ACC112 (cell line): ENCODE results near the gene CFAP45.

Source experiments
- H2AFZ ChIP-seq: fragments of 200-600 bp; sonication (generic); one replicate; pipeline ENCODE4 v1.6.0; 2017; ENCODE audit warnings: antibody characterized with exemption, low read length; ENCODE audit not compliant: unreplicated experiment
- H3K27ac ChIP-seq: fragments of 200-600 bp; sonication (generic); 2 replicates; pipeline ENCODE4 v1.5.1; 2014; ENCODE audit warnings: low read depth, mild to moderate bottlenecking, antibody characterized with exemption, low read length, moderate library complexity
- H3K27me3 ChIP-seq: fragments of 200-600 bp; sonication (generic); 2 replicates; pipeline ENCODE4 v1.6.1; 2014; ENCODE audit warnings: mild to moderate bottlenecking, antibody characterized with exemption, low read length, moderate library complexity, mixed read lengths; ENCODE audit not compliant: insufficient read depth
- H3K36me3 ChIP-seq: fragments of 200-600 bp; sonication (generic); 2 replicates; pipeline ENCODE4 v1.6.1; 2016; ENCODE audit warnings: mild to moderate bottlenecking, antibody characterized with exemption, low read length, moderate library complexity, mixed read lengths; ENCODE audit not compliant: insufficient read depth
- H3K4me1 ChIP-seq: fragments of 200-600 bp; sonication (generic); one replicate; pipeline ENCODE4 v1.6.1; 2016; ENCODE audit warnings: low read length, mixed read lengths; ENCODE audit not compliant: insufficient read depth, unreplicated experiment, control insufficient read depth
- H3K4me3 ChIP-seq: fragments of 200-600 bp; sonication (generic); 2 replicates; pipeline ENCODE4 v1.5.1; 2014; ENCODE audit warnings: mild to moderate bottlenecking, low read depth, low read length
- H3K79me2 ChIP-seq: fragments of 200-600 bp; sonication (generic); one replicate; pipeline ENCODE4 v1.6.0; 2016; ENCODE audit warnings: low read length; ENCODE audit not compliant: control insufficient read depth, unreplicated experiment, insufficient read depth

CFAP45 gene

GRCh38 chr1:159941591-159942560 lies 41.9 kb upstream of the CFAP45 start:
- H3K27me3 ChIP-seq = peaks cover 42% of the 10 kb centered on the region
- H3K4me1 ChIP-seq = no peaks in the 10 kb centered on the region

DNA sequence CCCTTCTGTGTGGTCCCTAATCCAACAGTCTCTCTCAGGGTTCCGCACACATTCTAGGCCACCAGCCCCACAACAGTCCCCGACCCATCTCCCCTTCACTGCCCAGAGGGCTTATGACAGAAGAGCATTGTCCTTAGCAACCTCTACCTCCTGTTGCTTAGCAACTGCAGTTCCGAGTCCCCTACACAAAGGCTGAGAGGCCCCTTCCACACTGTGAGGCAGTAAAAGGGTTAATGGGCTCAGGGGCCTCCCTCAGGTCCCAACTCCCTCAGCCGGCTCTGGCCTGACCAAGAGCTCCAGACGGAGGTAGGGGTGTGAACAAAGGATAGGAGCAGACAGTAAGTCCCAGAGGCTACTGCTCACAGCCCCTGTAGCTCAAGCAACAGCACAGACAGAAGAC lies 41.2 kb upstream of the CFAP45 start:
- Histone ChIP-seq H3K36me3 (no peaks in the 10 kb centered on the region), H3K4me3 (no peak overlapping the region), H3K4me1 (no peaks in the 10 kb centered on the region), H3K79me2 (no peaks in the 10 kb centered on the region), H2AFZ (no peak overlapping the region), H3K27me3 (peaks cover 39% of the 10 kb centered on the region), H3K27ac (no peak overlapping the region)

More at GRCh38 chr1:159941591-159942560, 41.9 kb upstream of the CFAP45 start:
- Histone ChIP-seq H2AFZ (no peak overlapping the region), H3K79me2 (no peaks in the 10 kb centered on the region), H3K4me3 (no peak overlapping the region), H3K27ac (no peak overlapping the region), H3K36me3 (no peaks in the 10 kb centered on the region)

- Histone ChIP-seq H3K27me3 (peaks cover 31% of the 10 kb centered on the region), H3K36me3 (no peaks in the 10 kb centered on the region), H3K27ac (no peak overlapping the region), H2AFZ (no peak overlapping the region), H3K4me1 (no peaks in the 10 kb centered on the region), H3K4me3 (no peak overlapping the region), H3K79me2 (no peaks in the 10 kb centered on the region)
Observed at GRCh38 chr1:159940006-159940620, 40.1 kb upstream of the CFAP45 start.

- H3K4me1 ChIP-seq = no peaks in the 10 kb centered on the region
- H2AFZ ChIP-seq = no peak overlapping the region
- no peaks in the 10 kb centered on the region for H3K36me3 ChIP-seq
- peaks cover 26% of the 10 kb centered on the region for H3K27me3 ChIP-seq
- H3K27ac ChIP-seq = no peak overlapping the region
- no peaks in the 10 kb centered on the region for H3K79me2 ChIP-seq
- no peak overlapping the region for H3K4me3 ChIP-seq
Observed at GRCh38 chr1:159939678-159940002, 39.7 kb upstream of the CFAP45 start.

GRCh38 chr1:159938905-159939677 lies 39.1 kb upstream of the CFAP45 start:
- H3K27ac ChIP-seq = no peak overlapping the region
- H2AFZ ChIP-seq = no peak overlapping the region
- no peaks in the 10 kb centered on the region for H3K79me2 ChIP-seq
- H3K4me3 ChIP-seq = no peak overlapping the region
- peaks cover 21% of the 10 kb centered on the region for H3K27me3 ChIP-seq
- H3K36me3 ChIP-seq = no peaks in the 10 kb centered on the region
- H3K4me1 ChIP-seq = no peaks in the 10 kb centered on the region

- H3K4me3 ChIP-seq = no peak overlapping the region
- no peak overlapping the region for H2AFZ ChIP-seq
- H3K27me3 ChIP-seq = peaks cover 13% of the 10 kb centered on the region
- no peaks in the 10 kb centered on the region for H3K79me2 ChIP-seq
- H3K27ac ChIP-seq = no peak overlapping the region
- H3K36me3 ChIP-seq = no peaks in the 10 kb centered on the region
- no peaks in the 10 kb centered on the region for H3K4me1 ChIP-seq
Observed at GRCh38 chr1:159938211-159938852, 38.4 kb upstream of the CFAP45 start.

DNA sequence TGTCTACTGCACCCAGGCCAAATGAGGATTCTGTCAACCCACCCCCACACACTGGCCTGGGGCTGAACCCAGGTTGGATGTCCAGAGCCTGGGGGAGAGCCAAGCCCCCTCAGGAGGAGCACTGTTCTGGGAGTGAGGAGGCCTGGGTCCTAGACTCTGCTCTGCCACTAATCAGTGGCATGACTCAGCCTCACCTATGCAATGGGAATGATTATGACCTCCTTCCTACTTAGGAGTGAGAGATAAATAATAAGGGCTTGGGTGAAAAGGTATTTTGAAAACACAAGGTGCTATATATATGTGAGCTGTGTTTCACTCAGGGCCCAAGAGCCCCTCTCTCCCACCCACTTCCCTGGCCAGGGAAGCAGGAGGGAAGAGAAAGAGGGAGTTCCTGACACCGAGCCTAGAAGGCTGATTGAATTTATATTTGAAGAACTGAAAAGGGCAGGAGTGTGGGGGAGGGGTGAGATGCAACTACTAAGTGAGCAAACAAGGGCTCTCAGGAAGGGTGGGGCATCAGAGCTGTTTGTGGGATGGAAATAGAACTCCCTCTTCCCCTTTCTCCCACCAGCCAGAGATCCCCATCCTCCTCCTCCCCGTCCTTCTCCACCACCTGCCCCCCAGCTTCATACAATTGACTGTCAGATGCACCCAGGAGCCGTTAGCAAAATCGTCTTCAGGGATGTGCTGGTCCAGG lies 37.2 kb upstream of the CFAP45 start:
- Histone ChIP-seq H3K36me3 (no peaks in the 10 kb centered on the region), H3K79me2 (no peaks in the 10 kb centered on the region), H3K27me3 (peaks cover 10% of the 10 kb centered on the region; the same call in 1 of the 2 replicates), H3K27ac (no peak overlapping the region), H2AFZ (no peak overlapping the region), H3K4me1 (peaks cover 2% of the 10 kb centered on the region), H3K4me3 (no peak overlapping the region)

GRCh38 chr1:159936273-159936904 lies 36.4 kb upstream of the CFAP45 start:
- no peaks in the 10 kb centered on the region for H3K79me2 ChIP-seq
- no peak overlapping the region for H3K4me3 ChIP-seq

GRCh38 chr1:159935719-159936272 lies 35.8 kb upstream of the CFAP45 start:
- Histone ChIP-seq H3K36me3 (no peaks in the 10 kb centered on the region), H3K27me3 (0 out of 2 replicates have a peak, but pooled peaks cover 5% of the 10 kb centered on the region), H3K4me1 (peaks cover 2% of the 10 kb centered on the region), H3K79me2 (no peaks in the 10 kb centered on the region), H3K4me3 (no peak overlapping the region), H2AFZ (no peak overlapping the region), H3K27ac (no peak overlapping the region)

More at GRCh38 chr1:159936273-159936904, 36.4 kb upstream of the CFAP45 start:
- Histone ChIP-seq H3K36me3 (no peaks in the 10 kb centered on the region), H3K27me3 (0 out of 2 replicates have a peak, but pooled peaks cover 5% of the 10 kb centered on the region), H3K4me1 (peaks cover 2% of the 10 kb centered on the region), H3K27ac (no peak overlapping the region), H2AFZ (no peak overlapping the region)
